GM18517 (cell line): Measurements from ENCODE around the gene VKORC1.
A peak's percentile ranks its signal among the peaks of the same experiment; 100 is the strongest.
"Not testable (repeated sequence)": the region's sequence is repeated elsewhere in the genome, so short reads cannot be mapped to it uniquely, and the experiment has no call there.

Source experiments
- ATAC-seq: cut with Tn5 transposase; IDR thresholded peaks from one replicate; pipeline ENCODE4 v1.9.1; 2021; ENCODE audit warnings: mild to moderate bottlenecking, moderate library complexity; ENCODE audit not compliant: unreplicated experiment

The VKORC1 gene

GRCh38 chr16:31108035-31108793, 13.6 kb upstream of the VKORC1 start, which contains the start of gene BCKDK:
BCKDK (plus strand) TSS chr16:31108386; CDS start chr16:31109224, 838 bp downstream.
- peak; percentile 72 for ATAC-seq

GRCh38 chr16:31107465-31107867, 12.9 kb upstream of the VKORC1 start:
- peak; percentile 62 for ATAC-seq

DNA sequence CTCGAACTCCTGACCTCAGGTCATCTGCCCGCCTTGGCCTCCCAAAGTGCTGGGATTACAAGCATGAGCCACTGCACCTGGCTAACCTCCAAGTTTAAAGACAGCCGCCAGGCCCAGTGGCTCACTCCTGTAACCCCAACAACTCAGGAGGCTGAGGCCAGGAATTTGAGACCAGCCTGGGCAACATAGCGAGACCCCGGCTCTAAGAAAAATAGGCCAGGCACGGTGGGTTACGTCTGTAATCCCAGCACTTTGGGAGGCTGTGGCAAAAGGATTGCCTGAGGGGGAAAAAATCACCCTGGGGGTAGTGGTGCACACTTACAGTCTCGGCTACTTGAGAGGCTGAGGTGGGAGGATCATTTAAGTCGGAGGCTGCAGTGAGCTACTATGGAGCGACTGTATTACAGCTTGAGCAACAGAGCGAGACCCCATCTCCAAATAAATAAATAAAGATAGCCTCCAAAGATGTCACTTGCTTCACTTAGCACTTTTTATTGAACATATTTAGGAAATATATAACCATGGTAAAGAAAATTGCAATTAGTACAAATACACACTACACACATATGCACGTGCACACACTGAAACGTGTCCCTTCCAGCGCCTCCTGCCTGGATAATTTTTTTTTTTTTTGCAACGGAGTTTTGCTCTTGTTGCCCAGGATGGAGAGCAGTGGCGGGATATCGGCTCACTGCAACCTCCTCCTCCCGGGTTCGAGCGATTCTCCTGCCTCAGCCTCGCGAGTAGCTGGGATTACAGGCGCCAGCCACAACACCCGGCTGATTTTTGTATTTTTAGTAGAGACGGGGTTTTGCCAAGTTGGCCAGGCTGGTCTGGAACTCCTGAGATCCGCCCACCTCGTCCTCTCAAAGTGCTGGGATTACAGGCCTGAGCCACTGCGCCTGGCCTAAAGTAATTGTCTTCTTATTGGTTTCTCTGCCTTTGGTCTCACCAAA, 12.2 kb upstream of the VKORC1 start:
- ATAC-seq, result no peak

DNA sequence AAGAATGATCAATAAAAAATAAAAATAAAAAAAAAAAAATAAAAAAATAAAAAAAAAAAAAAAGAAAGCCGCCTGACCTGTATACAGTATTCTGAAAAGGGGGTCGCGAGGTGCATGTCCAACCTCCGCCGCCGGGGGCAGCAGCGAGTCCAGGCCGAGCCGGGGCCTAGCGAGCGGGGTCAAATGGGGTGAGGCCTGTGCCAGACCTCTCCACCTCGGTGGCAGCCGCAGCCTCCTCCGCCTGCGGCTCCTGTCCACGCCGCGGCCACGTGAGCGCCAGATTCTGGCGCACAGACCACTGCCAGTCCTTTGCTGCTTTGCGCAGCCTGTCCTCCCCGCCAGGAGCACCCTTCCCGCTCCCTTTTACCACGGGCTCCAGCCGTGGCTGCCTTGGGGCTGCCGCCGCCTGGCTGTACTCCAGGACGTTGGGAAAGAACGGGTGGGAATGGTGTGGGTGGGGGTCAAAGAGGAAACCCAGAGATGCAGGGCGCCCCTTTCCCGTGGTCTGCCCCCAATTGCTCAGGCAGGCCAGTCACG, 11.1 kb upstream of the VKORC1 start:
- ATAC-seq, result peak; percentile 44

DNA sequence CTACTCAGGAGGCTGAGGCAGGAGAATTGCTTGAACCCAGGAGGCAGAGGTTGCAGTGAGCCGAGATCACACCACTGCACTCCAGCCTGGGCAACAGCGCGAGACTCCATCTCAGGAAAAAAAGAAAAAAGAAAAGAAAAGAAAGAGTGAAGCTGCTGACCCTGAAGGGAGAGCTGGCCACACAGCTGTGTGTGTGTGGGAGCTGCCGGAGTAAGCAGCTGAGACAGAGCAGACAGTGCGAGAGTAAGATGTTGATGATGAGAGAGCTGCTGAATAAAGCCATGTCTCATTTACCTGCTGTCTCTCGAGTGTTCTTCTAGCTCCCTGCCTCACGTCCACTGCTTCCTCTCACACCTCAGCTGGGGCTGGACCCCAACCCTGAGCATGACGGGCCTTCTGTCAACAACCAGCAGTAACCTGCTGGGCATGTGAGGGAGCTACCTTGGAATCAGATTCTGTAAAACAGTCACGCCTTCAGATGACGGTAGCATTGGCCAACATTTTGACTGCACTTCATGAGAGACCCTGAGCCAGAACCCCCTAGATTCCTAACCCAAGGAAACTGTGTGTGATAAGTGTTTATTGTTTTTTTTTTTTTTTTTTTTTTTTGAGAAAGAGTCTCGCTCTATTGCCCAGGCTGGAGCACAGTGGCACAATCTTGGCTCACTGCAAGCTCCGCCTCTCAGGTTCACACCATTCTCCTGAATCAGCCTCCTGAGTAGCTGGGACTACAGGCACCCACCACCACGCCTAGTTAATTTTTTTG, 6.5 kb upstream of the VKORC1 start:
- not testable (repeated sequence) for ATAC-seq

DNA sequence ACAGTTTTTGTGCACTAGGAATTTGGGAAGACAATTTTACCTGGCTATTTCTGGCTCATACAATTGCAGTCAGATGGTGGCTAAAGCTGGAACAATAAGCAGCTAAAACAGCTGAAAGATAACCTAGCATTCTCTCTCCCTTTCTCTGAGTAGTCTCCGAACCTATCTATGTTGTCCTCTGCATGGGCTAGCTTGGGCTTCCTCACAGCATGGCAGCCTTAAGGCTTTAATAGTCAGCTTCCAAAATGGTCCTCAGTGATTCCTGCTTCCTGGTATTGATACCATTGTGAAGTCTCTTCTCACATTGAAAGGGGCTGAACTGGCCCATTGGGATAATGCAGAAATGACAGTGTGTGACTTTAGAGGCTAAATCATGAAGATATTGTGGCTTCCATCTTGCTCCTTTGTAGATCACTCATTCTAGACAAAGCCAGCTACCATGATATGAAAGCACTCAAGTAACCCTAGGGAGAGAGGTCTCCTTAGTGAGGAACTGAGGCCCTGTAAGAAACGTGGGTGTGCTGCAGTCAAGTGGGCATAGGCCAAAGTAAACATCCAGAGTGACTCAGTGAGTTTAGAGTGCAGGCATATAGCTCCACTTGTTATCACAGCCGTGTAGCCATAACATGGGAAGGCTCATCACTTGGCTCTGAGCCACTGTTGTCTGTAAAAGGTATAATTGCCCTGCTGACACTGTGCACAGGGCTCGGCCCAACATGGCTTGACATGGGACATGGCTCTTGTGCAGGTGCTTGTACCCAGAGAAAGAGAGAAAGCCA, 5.5 kb upstream of the VKORC1 start:
- ATAC-seq, result no peak

GRCh38 chr16:31094088-31094423, 541 bp downstream of the VKORC1 start:
- ATAC-seq, result no peak

DNA sequence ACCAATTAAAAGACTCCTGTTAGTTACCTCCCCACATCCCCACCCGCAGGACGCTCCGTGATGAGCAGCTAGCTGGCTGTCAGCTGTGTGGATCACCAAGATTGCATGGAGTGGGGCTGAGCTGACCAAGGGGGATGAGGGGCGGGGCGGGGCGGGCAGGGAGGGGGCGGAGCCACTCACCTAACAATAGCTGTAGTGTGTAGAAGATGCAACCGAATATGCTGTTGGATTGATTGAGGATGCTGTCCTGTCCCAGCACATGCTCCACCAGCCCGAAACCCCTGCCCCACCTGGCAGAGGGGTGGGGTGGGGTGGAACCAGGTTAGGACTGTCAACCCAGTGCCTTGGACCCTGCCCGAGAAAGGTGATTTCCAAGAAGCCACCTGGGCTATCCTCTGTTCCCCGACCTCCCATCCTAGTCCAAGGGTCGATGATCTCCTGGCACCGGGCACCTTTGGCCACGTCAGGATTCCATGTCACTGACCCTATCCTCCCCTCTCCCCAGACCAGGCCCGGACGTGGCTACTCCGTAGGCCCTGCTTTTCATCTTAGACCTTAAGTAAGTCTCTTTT, 1.4 kb downstream of the VKORC1 start:
- no peak for ATAC-seq

DNA sequence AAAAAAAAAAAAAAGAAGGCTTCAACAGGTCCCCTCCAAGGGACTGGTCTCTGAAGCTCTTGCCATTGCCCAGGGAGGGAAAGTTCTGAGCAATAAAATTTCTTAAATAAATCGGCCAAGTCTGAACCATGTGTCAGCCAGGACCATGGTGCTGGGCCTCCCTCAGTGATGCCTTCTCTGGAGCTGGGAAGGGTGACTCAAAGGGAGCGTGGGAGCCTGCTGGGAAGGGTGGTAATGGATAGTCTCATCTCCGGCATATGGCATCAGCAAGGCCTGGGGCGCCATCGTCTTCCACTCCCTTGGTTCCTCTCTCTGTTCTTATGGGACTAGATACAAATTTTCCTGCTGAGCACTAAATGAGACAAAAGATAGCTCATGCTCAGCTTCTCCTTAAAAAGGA, 2.3 kb downstream of the VKORC1 start:
- no peak for ATAC-seq

DNA sequence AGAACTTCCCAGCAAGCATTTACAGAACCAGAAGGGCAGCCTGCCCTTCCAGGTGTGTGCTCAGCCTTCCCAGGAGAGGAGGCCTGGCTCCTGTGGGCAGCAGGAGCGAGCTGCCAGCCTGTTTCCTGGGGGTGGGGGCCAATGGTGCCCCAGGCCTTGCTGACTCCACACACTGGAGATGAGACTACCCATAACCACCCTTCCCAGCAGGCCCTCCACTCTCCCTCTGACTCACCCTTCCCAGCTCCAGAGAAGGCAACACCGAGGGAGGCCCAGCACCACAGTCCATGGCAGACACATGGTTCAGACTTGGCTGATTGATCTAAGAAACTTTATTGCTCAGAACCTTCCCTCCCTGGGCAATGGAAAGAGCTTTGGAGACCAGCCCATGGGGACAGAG, 4.1 kb downstream of the VKORC1 start:
- ATAC-seq, result no peak

DNA sequence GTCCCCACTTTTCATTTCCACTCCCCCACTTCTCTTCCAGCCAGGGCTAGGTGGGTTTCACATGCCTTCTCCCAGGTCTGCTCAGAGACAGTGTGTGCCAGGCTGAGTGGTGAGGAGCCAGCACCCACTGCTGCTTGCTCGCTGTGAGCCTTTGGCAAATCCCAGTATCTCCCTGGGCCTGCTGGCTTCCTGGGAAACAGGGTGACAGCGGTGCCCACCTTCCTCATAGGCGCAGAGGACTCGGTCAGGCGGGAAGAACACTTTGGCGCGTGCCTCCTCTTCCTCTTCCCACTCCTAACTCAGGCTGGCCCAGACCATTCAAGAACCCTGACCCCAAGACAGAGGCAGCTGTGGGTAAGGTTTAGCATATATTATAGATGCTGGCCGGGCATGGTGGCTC, 5.4 kb downstream of the VKORC1 start:
- ATAC-seq, result no peak

DNA sequence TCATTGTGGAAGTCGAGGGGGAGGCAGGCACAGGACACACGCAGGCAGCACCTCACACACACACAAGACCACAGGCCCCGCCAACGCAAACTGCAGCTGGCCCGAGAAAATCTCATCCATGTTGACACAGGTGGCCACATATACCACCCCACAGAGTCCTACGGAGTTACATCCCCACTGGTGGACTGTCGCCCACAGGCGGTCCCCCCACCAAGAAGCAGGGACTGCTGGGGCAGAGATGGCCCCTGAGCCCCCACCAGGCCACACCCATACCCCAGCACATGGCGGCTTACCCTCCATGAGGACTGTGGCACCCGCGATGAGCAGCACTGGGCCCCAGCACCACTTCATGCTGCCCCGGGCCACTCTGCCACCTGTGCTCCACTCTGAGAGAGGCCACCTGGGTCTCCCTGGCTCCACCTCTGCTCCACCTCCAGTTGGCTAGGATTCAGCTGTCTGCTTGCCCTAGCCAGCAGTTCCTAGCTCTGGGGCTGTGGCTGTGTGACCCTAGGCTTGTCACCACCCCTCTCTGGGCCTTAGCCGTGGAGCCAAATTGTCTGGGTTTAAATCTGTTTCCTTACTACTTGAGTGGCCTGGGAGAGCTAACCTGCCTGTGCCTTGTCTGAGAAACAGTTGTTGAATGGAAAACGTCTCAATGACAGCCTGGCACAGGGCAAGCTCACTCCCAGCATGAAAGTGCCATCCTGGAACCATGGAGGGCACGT, 6.0 kb downstream of the VKORC1 start, which contains the start of gene PRSS53:
TSS of gene PRSS53 (minus strand) at position 485 of the 725 bp plus-strand sequence. CDS start at position 351, 134 bp downstream.
- ATAC-seq, result no peak

GRCh38 chr16:31087971-31088370, 6.6 kb downstream of the VKORC1 start:
- no peak for ATAC-seq

DNA sequence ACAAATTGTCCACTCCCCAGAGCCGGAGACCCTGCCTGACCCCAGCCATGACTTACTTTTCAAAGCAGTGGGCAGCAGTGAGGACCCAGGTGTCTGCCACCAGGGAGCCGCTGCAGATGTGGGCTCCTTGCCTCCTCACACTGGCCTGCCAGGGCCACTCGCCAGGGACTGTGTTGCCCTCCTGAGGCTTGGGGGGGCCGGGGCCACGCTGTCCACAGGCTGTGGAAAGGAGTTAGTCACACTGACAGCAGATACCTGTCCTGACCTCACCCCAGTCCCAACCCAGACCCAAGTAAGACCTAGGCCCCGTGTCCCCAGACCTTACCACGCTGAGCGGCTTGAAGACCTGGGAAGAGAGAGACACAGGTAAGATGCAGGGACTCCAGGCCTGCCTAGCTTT, 7.1 kb downstream of the VKORC1 start:
- no peak for ATAC-seq

- no peak for ATAC-seq
These were observed 8.0 kb downstream of the VKORC1 start for GRCh38 chr16:31086629-31086906.

GRCh38 chr16:31085873-31086628, 8.5 kb downstream of the VKORC1 start:
- no peak for ATAC-seq

GRCh38 chr16:31085411-31085810, 9.2 kb downstream of the VKORC1 start:
- ATAC-seq, result no peak

- no peak for ATAC-seq
These were observed 9.9 kb downstream of the VKORC1 start for GRCh38 chr16:31084584-31085302.
